T-helper 9 cell (primary cell): ENCODE results near the gene PRR16.

Source experiments
- DNase-seq: peaks from one replicate; pipeline ENCODE4 v3.0.0-alpha.2; 2020

PRR16 gene

DNA sequence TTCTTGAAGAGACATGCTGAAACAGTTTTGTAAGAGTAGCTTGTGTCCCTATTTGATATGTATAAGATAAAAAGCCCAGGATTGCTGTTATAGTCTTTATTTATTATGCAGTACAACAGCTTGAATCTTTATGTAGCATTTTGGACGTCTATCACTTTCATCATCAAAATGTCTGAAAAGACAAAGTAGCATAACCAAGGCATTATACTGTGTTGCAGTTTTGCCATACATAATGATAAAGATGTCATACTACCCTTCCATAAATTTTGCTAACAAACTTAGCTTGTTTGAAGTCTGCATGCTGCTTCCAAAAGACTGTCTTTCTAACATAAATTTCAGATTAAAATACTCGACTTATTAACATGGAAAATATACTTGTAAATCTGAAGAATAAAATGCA lies 127.8 kb downstream of the PRR16 start:
- DNase-seq, result no peak

- DNase-seq, result no peak
Measured at GRCh38 chr5:120599576-120599975, 135.5 kb downstream of the PRR16 start.

DNA sequence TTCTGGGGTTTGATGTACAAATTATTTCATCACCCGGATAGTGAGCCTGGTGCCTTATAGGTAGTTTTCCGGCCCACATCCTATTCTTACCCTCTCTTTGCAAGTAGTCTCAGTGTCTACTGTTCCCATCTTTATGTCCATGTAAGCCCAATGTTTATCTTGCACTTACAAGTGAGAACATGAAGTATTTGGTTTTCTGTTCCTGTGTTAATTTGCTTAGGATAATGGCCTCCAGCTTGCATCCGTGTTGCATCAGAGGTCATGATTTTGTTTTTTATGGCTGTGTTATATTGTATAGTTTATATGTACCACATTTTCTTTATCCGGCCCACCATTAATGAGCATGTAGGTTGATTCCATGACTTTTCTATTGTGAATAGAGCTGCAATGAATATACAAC lies 136.5 kb downstream of the PRR16 start:
- no peak for DNase-seq

DNA sequence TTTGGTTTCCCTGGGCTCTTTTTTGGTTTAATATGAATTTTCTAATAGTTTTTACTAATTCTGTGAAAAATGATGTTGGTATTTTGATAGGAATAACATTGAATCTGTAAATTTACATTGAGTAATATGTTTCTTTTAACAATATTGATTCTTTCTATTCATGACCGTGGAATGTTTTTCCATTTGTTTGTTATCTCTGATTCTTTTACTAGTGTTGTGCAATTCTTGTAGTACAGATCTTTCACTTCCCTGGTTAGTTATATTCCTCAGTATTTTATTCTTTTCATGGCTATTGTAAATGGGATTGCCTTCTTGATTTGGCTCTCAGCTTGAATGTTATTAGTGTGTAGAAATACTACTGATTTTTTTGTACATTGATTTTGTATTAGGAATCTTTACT lies 137.9 kb downstream of the PRR16 start:
- DNase-seq, result no peak

- no peak for DNase-seq
Measured at GRCh38 chr5:120604884-120605283, 140.8 kb downstream of the PRR16 start.

DNA sequence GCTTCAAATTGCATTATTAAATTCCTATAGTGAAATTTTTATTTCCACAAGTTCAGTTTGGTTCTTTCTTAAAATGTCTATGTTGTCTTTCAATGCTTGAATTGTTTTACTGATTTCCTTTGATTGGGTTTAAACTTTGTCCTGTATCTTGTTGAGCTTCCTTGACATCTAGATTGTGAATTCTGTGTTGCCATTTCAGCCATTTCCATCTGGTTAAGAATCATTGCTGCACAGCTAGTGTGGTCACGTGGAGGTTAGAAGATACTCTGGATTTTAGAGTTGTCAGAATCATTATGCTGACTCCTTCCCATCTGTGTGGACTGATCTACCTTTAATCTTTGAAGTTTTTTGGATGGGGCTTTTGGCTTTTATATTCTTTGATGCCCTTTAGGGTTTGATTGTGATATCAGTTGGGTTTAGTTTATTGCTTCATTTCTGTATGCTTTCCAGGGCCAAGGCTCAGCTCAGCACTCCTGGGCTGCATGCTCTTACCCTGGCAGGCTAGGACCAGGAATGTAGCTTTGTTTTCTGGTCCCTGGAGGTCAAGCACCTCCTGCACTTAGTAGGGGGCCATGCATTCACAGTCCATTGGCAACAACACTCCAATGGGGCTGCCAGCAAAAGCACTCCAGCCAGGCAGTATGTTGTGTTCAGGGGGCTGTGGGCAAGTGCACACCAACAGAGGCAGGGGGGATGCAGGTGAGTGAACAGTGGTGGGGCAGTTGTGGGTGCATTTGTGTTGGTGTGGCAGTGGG lies 141.4 kb downstream of the PRR16 start:
- no peak for DNase-seq

GRCh38 chr5:120609570-120609969 lies 145.5 kb downstream of the PRR16 start:
- DNase-seq, result no peak

DNA sequence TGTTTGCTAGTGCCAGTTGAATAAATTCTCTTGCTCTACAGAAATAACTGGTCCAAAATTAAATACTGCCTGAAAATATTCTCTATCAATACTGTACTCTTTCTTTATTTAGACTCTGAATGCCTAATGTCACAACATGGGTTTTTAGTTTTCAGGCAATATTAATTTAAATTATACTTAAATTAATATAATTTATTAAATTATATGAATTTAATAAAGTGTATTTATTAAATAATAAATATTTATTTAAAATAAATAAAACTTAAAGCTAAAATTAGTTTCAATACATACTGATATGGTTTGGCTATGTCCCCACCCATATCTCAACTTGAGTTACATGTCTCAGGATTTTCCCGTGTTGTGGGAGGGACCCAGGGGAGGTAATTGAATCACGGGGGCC lies 146.0 kb downstream of the PRR16 start:
- no peak for DNase-seq

- DNase-seq, result no peak
Measured at GRCh38 chr5:120613729-120614128, 149.6 kb downstream of the PRR16 start.

- DNase-seq, result no peak
Measured at GRCh38 chr5:120614531-120615180, 150.6 kb downstream of the PRR16 start.

GRCh38 chr5:120615967-120616645 lies 152.0 kb downstream of the PRR16 start:
- no peak for DNase-seq

DNA sequence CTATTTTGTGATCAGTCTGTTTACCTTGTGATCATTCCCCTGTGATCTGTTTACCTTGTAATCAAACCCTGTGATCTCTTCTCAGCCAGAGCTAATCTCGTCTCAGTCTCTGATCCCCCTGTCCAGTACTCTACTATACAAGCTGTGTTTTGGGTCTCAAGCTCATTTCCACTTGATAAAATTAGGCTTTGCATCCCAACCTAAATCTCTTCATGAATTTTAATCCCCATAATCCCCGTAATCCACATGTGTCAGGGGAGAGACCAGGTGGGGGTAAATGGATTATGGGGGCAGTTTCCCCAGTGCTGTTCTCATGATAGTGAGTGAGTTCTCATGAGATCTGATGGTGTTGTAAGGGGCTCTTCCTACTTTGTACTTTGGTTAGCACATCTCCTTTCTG lies 157.2 kb downstream of the PRR16 start:
- DNase-seq, result no peak

DNA sequence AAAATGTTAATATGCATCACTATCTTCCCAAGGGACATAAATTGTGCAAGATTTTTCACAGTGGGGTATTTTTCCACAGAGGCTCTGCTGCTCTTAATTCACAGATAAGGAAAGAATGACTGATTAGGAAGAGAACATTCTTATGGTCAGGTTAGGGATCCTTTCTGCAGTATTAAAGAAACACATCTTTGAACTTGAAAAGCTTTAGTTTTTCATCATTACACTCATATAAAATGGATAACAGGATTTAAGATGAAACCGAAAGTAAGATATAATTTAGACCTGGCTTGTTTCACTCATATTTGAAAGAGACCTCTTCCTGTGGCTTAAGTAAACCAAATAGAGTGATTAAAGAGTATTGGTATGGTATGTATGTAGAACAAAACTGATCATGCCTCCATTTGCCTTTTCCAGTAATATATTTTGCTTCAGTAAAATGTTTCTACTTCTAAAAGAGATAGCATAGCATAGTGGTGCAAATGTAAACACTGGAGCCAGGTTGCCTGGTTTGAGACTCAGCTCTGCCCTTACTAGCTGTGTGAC lies 160.0 kb downstream of the PRR16 start:
- no peak for DNase-seq

GRCh38 chr5:120628156-120628555 lies 164.1 kb downstream of the PRR16 start:
- DNase-seq, result no peak

GRCh38 chr5:120630550-120630949 lies 166.4 kb downstream of the PRR16 start:
- DNase-seq, result no peak

GRCh38 chr5:120631611-120632010 lies 167.5 kb downstream of the PRR16 start:
- no peak for DNase-seq

GRCh38 chr5:120632430-120632829 lies 168.3 kb downstream of the PRR16 start:
- no peak for DNase-seq

DNA sequence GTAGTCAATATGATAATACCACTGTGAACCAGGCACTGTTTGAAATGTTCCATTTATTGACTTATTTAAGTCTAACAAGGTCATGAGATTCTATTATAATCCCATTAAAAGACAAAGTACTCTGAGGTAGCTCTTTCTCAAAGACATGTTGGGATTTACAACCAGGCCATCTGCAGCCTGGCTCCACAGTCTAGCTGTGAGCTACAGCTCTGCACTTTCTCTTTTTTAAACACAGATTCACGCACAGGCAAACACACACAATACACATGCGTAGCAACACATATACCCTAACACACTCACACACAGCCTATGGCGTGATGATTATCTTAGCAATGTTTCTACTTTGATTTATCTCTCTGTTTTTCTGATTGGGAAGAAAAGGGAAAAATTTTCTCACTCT lies 174.3 kb downstream of the PRR16 start:
- DNase-seq, result no peak

DNA sequence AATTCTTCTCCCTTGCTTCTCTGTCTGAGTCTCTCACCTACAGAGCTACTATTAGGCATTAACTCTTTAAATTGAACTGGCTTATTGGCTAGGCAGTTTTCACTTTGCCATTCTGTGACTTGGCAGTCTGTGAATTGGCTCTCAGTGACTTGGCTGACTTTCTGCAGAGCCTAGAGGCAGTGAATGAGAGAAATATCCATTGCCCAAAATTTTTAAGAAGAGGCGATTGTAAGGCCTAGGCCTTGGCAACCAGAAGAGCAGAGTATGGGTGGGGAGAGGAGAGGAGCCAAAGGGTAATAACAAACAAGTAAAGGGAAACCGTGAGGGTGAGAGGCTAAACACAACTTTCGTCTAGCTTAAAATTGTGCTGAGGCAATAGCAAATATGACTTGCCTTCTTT lies 176.7 kb downstream of the PRR16 start:
- no peak for DNase-seq

DNA sequence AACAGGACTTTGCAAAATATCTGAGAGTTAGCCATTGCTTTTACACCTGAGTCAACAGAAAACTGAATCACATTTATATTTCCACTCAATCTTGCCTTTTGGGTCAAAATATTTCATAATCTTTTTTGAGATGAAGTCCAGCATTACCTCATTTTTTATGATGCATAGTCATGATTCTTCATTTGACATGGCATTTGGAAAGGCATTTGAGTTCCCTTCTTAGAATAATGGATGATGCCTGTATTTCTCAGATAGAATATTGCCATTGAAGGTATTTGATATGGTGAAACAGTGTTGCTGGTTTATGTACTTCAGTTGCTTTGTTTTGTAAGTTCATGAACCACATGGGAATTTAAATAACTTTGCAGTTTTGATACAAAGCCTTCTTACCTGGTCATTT lies 180.4 kb downstream of the PRR16 start:
- no peak for DNase-seq

- DNase-seq, result no peak
Measured at GRCh38 chr5:120655828-120656435, 191.8 kb downstream of the PRR16 start.

- no peak for DNase-seq
Measured at GRCh38 chr5:120657104-120657503, 193.0 kb downstream of the PRR16 start.

DNA sequence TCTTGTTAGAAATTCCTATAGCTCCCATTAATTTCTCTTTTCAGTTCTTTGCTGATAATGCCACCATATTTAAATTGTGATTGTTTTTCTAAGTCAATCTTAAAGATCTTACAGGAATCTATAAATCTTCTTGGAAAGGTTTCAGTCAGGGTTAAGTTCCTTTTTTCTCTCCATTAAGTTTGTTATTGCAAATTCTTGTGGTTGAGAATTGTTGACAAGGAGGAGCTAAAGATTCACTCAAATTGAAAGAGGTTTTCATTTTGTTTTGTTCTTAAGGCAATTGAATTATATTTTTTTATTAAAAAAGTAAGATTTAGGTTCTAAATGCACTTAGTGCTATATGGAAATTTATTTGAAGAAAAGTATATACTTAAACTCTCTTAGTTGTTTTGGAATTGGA lies 213.4 kb downstream of the PRR16 start:
- no peak for DNase-seq
